Mesendoderm (in vitro differentiated cells): Measurements from ENCODE around the gene KRAS.

ENCODE experiments used
- DNase-seq: peaks from one replicate; pipeline ENCODE4 v3.0.0; 2013
- H2AK5ac ChIP-seq: 2 replicates; pipeline ENCODE4 v1.6.1; 2013; ENCODE audit warnings: low read length, inconsistent platforms
- H2BK120ac ChIP-seq: 2 replicates; pipeline ENCODE4 v1.6.1; 2013; ENCODE audit warnings: low read depth, mild to moderate bottlenecking, low read length, moderate library complexity, mixed read lengths
- H2BK15ac ChIP-seq: replicated peaks from 2 replicates; pipeline ENCODE4 v1.6.1; 2013; ENCODE audit warnings: low read depth, mild to moderate bottlenecking, moderate library complexity
- H2BK5ac ChIP-seq: 2 replicates; pipeline ENCODE4 v1.6.1; 2013; ENCODE audit warnings: low read length, inconsistent platforms
- H3K18ac ChIP-seq: 2 replicates; pipeline ENCODE4 v1.6.1; 2013; ENCODE audit warnings: mild to moderate bottlenecking, low read length, mixed read lengths
- H3K23ac ChIP-seq: one replicate; pipeline ENCODE4 v1.6.1; 2013; ENCODE audit warnings: low read length
- H3K27ac ChIP-seq: 2 replicates; pipeline ENCODE4 v1.5.1; 2013; ENCODE audit warnings: low read depth, mild to moderate bottlenecking, inconsistent platforms, low read length, moderate library complexity
- H3K27me3 ChIP-seq: 2 replicates; pipeline ENCODE4 v1.6.1; 2013; ENCODE audit warnings: low read length, control low read depth, mild to moderate bottlenecking, inconsistent platforms; ENCODE audit not compliant: insufficient read depth, poor library complexity
- H3K36me3 ChIP-seq: 2 replicates; pipeline ENCODE4 v1.6.1; 2013; ENCODE audit warnings: low read length, inconsistent platforms; ENCODE audit not compliant: control insufficient read depth, insufficient read depth
- H3K4ac ChIP-seq: one replicate; pipeline ENCODE4 v1.6.1; 2013; ENCODE audit warnings: low read depth, mild to moderate bottlenecking, low read length, moderate library complexity
- H3K4me1 ChIP-seq: 2 replicates; pipeline ENCODE4 v1.6.1; 2013; ENCODE audit warnings: low read depth, low read length, inconsistent platforms; ENCODE audit not compliant: control insufficient read depth
- H3K4me2 ChIP-seq: 2 replicates; pipeline ENCODE4 v1.6.1; 2013; ENCODE audit warnings: low read length
- H3K4me3 ChIP-seq: 2 replicates; pipeline ENCODE4 v1.5.1; 2013; ENCODE audit warnings: mild to moderate bottlenecking, low read length
- H3K56ac ChIP-seq: one replicate; pipeline ENCODE4 v1.6.1; 2013; ENCODE audit warnings: low read length
- H3K79me1 ChIP-seq: 2 replicates; pipeline ENCODE4 v1.6.1; 2013; ENCODE audit warnings: low read length, inconsistent platforms
- H3K79me2 ChIP-seq: 2 replicates; pipeline ENCODE4 v1.6.1; 2013; ENCODE audit warnings: mild to moderate bottlenecking, low read length; ENCODE audit not compliant: control insufficient read depth, insufficient read depth
- H3K9ac ChIP-seq: 2 replicates; pipeline ENCODE4 v1.6.1; 2013; ENCODE audit warnings: low read length, inconsistent platforms
- H4K5ac ChIP-seq: one replicate; pipeline ENCODE4 v1.6.1; 2013; ENCODE audit warnings: low read length
- H4K8ac ChIP-seq: one replicate; pipeline ENCODE4 v1.6.1; 2013; ENCODE audit warnings: low read depth, mild to moderate bottlenecking, control low read depth, low read length, moderate library complexity
- WGBS: extraction: QIAGEN DNeasy Blood & Tissue Kit; methylation state at CpG from one replicate; pipeline ENCODE4 v1.1.7; 2013; ENCODE audit warnings: low lambda C conversion rate, missing lambda C conversion rate; ENCODE audit not compliant: insufficient coverage; ENCODE audit errors: extremely low coverage; 5-methylcytosine and 5-hydroxymethylcytosine counted together

The KRAS gene

DNA sequence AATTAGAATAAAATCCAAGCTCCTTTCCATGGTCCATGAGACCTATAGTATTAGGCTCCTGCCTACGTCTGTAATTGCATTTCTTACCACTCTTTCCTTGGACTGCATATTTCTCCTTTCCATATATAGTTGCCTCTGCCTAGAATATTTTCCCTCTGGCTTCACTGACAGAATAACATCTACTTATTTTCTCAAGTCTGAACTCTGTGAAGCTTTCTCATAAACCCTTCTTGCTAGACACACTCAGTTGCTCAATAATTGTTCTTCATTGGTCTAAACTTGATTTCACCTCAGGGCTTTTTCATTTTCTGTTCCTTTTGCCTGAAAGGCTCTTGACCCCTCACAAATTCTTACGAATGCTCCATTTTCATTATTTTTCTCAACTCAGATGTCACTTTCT, 36.9 kb upstream of the KRAS start:
- no peak overlapping the region for H4K8ac ChIP-seq
- no peaks in the 10 kb centered on the region for H3K4me1 ChIP-seq
- H3K4me2 ChIP-seq: no peak overlapping the region
- H3K23ac ChIP-seq: no peak overlapping the region
- H2BK120ac ChIP-seq: no peak overlapping the region
- DNase-seq: no peak
- H3K9ac ChIP-seq: no peak overlapping the region
- no peak overlapping the region for H2BK5ac ChIP-seq
- no peak overlapping the region for H3K4me3 ChIP-seq
- H3K79me1 ChIP-seq: no peaks in the 10 kb centered on the region
- no peaks in the 10 kb centered on the region for H3K36me3 ChIP-seq
- no peak overlapping the region for H3K56ac ChIP-seq
- H3K79me2 ChIP-seq: no peaks in the 10 kb centered on the region
- H3K4ac ChIP-seq: no peak overlapping the region
- WGBS: no CpG with 5 or more reads among the region's 2 CpGs
- H2AK5ac ChIP-seq: no peak overlapping the region
- H4K5ac ChIP-seq: no peak overlapping the region
- no peak overlapping the region for H3K18ac ChIP-seq
- H3K27ac ChIP-seq: no peak overlapping the region
- no peaks in the 10 kb centered on the region for H3K27me3 ChIP-seq
- H2BK15ac ChIP-seq: no peak overlapping the region

DNA sequence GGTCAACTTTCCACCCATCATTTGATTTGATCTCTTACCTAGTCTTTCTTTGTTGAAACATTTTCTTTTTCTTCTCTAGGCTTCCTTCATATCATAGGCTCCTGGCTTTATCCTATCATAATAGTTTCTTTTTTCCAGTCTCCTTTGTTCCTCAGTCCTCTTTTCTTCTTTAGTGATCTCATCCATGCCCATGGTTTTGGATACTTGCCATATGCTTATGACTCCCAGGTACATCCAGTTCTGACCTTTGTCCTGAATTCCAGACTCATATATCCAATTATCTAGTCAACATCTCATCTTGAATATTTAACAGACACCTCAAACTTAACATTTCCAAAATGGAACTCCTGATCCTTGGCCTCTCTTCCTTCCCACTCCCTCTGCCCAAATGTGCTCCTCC, 36.1 kb upstream of the KRAS start:
- no peak overlapping the region for H4K8ac ChIP-seq
- no peaks in the 10 kb centered on the region for H3K36me3 ChIP-seq
- no peak overlapping the region for H4K5ac ChIP-seq
- no peak overlapping the region for H3K18ac ChIP-seq
- H2BK15ac ChIP-seq: no peak overlapping the region
- no peak overlapping the region for H3K27ac ChIP-seq
- no peak overlapping the region for H3K4ac ChIP-seq
- H3K79me2 ChIP-seq: no peaks in the 10 kb centered on the region
- H3K4me2 ChIP-seq: no peak overlapping the region
- H2BK120ac ChIP-seq: no peak overlapping the region
- no peak for DNase-seq
- H2AK5ac ChIP-seq: no peak overlapping the region
- H3K23ac ChIP-seq: no peak overlapping the region
- no peak overlapping the region for H3K4me3 ChIP-seq
- no peak overlapping the region for H3K9ac ChIP-seq
- H3K79me1 ChIP-seq: no peaks in the 10 kb centered on the region
- no peaks in the 10 kb centered on the region for H3K4me1 ChIP-seq
- H3K56ac ChIP-seq: no peak overlapping the region
- H3K27me3 ChIP-seq: no peaks in the 10 kb centered on the region
- no peak overlapping the region for H2BK5ac ChIP-seq

- no CpG with 5 or more reads among the region's 4 CpGs for WGBS
- H3K27me3 ChIP-seq: no peaks in the 10 kb centered on the region
- no peak overlapping the region for H2BK5ac ChIP-seq
- no peak overlapping the region for H2BK120ac ChIP-seq
- no peak overlapping the region for H3K4me2 ChIP-seq
- H4K8ac ChIP-seq: no peak overlapping the region
- no peak overlapping the region for H3K18ac ChIP-seq
- no peak overlapping the region for H3K27ac ChIP-seq
- no peaks in the 10 kb centered on the region for H3K79me2 ChIP-seq
- H3K4me1 ChIP-seq: no peaks in the 10 kb centered on the region
- no peak overlapping the region for H4K5ac ChIP-seq
- no peaks in the 10 kb centered on the region for H3K79me1 ChIP-seq
- H2AK5ac ChIP-seq: no peak overlapping the region
- H3K4me3 ChIP-seq: no peak overlapping the region
- H3K23ac ChIP-seq: no peak overlapping the region
- no peak overlapping the region for H3K4ac ChIP-seq
- no peak overlapping the region for H3K9ac ChIP-seq
- no peaks in the 10 kb centered on the region for H3K36me3 ChIP-seq
- H2BK15ac ChIP-seq: no peak overlapping the region
- no peak for DNase-seq
- no peak overlapping the region for H3K56ac ChIP-seq
Measured at GRCh38 chr12:25284024-25284423, 33.3 kb upstream of the KRAS start.

GRCh38 chr12:25283006-25283405, 32.3 kb upstream of the KRAS start:
- no peaks in the 10 kb centered on the region for H3K36me3 ChIP-seq
- no peaks in the 10 kb centered on the region for H3K27me3 ChIP-seq
- H4K5ac ChIP-seq: no peak overlapping the region
- H2BK120ac ChIP-seq: no peak overlapping the region
- no CpG with 5 or more reads among the region's 3 CpGs for WGBS
- no peak for DNase-seq
- H2BK15ac ChIP-seq: no peak overlapping the region
- no peak overlapping the region for H3K18ac ChIP-seq
- H3K4me3 ChIP-seq: no peak overlapping the region
- H3K9ac ChIP-seq: no peak overlapping the region
- no peak overlapping the region for H3K23ac ChIP-seq
- H3K4me2 ChIP-seq: no peak overlapping the region
- no peak overlapping the region for H4K8ac ChIP-seq
- H3K56ac ChIP-seq: no peak overlapping the region
- H3K79me2 ChIP-seq: no peaks in the 10 kb centered on the region
- H3K4ac ChIP-seq: no peak overlapping the region
- no peaks in the 10 kb centered on the region for H3K4me1 ChIP-seq
- no peak overlapping the region for H2AK5ac ChIP-seq
- no peak overlapping the region for H3K27ac ChIP-seq
- H2BK5ac ChIP-seq: no peak overlapping the region
- H3K79me1 ChIP-seq: no peaks in the 10 kb centered on the region

- no peak overlapping the region for H3K27ac ChIP-seq
- H4K8ac ChIP-seq: no peak overlapping the region
- H3K27me3 ChIP-seq: no peaks in the 10 kb centered on the region
- H3K56ac ChIP-seq: no peak overlapping the region
- no peak overlapping the region for H3K18ac ChIP-seq
- no peak overlapping the region for H2BK15ac ChIP-seq
- no peak overlapping the region for H3K4ac ChIP-seq
- no peaks in the 10 kb centered on the region for H3K4me1 ChIP-seq
- H3K9ac ChIP-seq: no peak overlapping the region
- no peak overlapping the region for H2BK5ac ChIP-seq
- H3K23ac ChIP-seq: no peak overlapping the region
- DNase-seq: no peak
- H3K79me1 ChIP-seq: no peaks in the 10 kb centered on the region
- no peaks in the 10 kb centered on the region for H3K79me2 ChIP-seq
- no peak overlapping the region for H4K5ac ChIP-seq
- H2AK5ac ChIP-seq: no peak overlapping the region
- no peak overlapping the region for H2BK120ac ChIP-seq
- H3K4me2 ChIP-seq: no peak overlapping the region
- H3K4me3 ChIP-seq: no peak overlapping the region
- H3K36me3 ChIP-seq: no peaks in the 10 kb centered on the region
Measured at GRCh38 chr12:25280082-25280481, 29.4 kb upstream of the KRAS start.

DNA sequence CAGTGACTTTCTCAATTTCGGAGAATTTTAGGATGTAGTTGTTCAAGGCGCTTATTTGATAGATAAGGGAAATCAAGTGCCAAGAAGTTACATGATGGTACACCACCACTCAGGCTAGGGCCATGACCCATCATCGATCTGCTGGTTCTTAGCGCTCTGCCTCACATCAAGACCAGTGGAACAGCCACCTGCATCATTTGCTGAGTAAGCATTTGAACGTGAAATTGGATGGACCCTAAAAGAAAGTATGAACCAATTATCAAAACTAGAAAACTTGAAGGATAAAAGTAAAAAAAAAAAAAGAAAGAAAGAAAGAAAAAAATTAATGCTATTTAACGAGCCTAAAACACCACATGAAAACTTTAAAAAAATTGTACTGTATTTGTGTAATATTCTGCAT, 27.5 kb upstream of the KRAS start:
- Histone ChIP-seq H3K27me3 (no peaks in the 10 kb centered on the region), H3K79me1 (no peaks in the 10 kb centered on the region), H3K79me2 (no peaks in the 10 kb centered on the region), H3K56ac (no peak overlapping the region), H3K36me3 (no peaks in the 10 kb centered on the region), H3K4ac (no peak overlapping the region), H2AK5ac (no peak overlapping the region), H3K9ac (no peak overlapping the region), H3K4me2 (no peak overlapping the region), H4K8ac (no peak overlapping the region), H3K18ac (no peak overlapping the region), H3K27ac (no peak overlapping the region), H3K4me3 (no peak overlapping the region), H4K5ac (no peak overlapping the region), H3K23ac (no peak overlapping the region), H2BK120ac (no peak overlapping the region), H3K4me1 (no peaks in the 10 kb centered on the region), H2BK5ac (no peak overlapping the region), H2BK15ac (no peak overlapping the region)
- WGBS: no CpG with 5 or more reads among the region's 6 CpGs
- no peak for DNase-seq
